GM15510 (cell line): Measurements from ENCODE around the gene OR6C6.

Experiments used
- POLR2A ChIP-seq: IDR thresholded peaks from 3 replicates; pipeline ENCODE4 v1.6.1; 2011; ENCODE audit warnings: borderline replicate concordance; ENCODE audit not compliant: insufficient read length; ENCODE audit errors: extremely low read depth

The OR6C6 gene

DNA sequence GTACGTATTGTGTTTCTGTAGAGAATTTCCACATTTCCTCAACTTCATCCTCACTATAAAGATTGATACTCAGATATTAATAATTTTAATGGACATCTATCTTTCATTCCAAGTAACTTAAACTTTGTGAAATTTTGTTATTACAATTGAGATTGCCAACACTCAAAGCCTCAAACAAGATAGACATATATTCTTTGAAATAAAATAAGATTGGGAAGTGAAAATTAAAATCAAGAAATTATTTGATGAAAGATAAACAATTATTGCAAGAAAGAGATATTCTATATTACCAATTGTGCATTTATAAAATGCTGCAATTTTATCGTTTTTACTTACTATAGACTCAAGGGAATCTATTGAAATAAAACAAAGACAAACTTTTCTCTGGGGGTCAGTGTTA lies at the start of gene OR6C6:
TSS of gene OR6C6 (minus strand) at position 101 of the 400 bp plus-strand sequence. CDS start 1,337 bp downstream, outside the sequence.
- no peak for TF ChIP-seq POLR2A

DNA sequence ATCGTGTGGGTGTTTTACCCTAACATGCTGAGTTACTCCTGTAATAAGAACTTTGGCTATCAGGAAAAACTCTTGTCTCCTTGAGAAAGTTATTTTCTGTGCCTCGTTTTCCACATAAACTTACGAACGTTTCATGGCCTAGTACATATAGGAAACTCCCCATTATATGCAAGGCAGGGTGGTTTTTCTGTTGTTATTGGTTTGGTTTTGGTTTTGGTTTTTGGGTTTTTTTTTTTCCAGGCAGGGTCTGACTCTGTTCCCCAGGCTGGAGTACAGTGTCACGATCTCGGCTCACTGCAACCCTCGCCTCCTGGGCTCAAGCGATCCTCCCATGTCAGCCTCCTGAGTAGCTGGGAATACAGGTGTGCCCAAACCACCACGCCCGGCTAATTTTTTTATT lies 39.6 kb upstream of the OR6C6 start:
- no peak for TF ChIP-seq POLR2A

DNA sequence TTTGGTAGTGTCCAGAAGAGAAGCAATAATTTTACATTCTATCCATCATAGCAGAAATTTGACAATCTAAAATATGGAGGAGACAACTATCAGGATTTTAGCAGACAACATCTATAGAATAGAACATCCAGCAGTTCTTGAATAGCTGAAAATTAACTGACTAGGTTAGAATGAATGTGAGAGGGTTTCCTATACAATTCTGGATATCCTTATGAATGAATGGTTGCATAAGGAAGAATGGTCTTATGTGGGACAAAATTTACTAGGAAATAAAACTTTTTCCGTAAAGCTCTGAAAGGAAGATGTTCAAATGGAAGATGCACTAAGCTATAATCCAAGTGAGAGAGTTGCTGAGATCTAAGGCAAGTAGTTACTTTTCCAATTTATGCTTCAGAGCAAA lies 34.1 kb upstream of the OR6C6 start, which contains the start of gene OR6C3:
TSS of gene OR6C3 (plus strand) at position 301 of the 400 bp plus-strand sequence. CDS start 955 bp downstream, outside the sequence.
- TF ChIP-seq POLR2A: no peak

DNA sequence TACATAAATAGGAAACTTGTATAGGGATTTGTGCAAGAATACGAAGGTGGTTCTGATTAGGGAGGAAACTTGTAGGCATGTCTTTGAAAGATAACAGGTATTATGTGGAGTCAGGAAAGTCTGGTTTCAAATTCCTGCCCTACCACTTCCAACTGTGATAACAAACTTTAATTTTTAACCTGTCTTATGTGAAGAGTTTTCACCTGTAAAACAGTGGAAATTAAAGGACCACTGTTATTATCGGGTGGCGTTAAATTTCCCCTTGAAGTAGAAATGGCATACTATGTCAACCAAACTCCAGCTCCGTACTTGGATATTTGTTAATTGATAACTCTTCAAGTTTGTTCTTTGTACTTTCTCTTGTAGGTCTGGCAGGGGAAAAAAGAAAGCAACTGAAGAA lies 23.8 kb upstream of the OR6C6 start:
- no peak for TF ChIP-seq POLR2A

DNA sequence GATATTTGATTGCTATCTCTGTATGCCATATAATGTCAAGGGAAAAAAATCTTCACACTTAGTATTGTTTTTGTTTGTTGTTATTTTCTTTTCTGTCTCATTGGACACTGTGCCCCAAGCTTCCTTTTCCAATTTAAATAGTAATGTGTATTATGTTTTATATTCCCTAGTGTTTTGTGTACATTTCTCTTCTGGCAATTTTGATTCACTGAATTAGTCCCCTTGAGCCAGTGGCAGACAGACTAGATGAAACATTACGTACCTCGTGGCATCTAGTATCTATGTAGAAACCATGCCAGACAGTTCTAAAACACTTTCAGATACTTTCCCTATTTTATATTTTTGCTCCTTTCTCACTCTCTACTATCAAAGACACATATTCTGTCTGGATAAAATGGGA lies 17.7 kb upstream of the OR6C6 start, which contains the start of gene OR6C1:
TSS of gene OR6C1 (plus strand) at position 301 of the 400 bp plus-strand sequence. CDS start 6,257 bp downstream, outside the sequence.
- TF ChIP-seq POLR2A: no peak

DNA sequence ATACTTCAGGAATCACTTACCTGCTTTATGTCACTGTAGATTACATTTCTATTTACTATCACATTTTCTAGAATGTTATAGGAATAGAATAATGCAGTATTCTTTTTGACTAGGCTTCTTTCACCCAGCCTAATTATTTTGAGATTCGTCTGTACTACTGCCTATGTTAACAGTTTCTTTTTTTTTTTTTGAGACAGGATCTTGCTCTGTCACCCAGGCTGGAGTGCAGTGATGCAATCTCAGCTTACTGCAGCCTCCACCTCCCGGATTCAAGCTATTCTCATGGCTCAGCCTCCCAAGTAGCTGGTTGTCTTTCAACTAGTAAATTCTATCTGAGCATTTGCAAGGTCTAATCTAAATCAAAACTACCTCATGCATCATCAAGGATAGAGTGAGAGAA lies 6.4 kb downstream of the OR6C6 start:
- TF ChIP-seq POLR2A: no peak

DNA sequence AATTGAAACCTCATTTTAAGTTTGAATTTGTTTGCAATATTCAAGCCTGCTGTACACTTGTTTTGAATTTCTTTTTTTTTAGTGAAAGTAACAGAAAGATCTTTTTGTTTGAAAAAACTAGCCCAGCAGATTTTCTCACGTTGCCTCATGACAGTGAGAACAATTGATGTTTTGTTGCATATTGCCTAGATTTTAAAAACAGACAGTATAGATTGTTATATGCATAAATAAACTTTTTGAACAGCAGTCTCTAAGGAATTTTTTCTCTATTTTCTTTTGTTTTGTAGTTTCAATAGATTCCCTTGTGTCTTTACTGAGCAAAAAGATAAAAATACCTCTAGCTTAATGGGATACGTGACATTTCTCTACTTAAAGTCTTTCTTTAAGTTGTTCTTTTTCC lies 15.4 kb downstream of the OR6C6 start:
- no peak for TF ChIP-seq POLR2A

DNA sequence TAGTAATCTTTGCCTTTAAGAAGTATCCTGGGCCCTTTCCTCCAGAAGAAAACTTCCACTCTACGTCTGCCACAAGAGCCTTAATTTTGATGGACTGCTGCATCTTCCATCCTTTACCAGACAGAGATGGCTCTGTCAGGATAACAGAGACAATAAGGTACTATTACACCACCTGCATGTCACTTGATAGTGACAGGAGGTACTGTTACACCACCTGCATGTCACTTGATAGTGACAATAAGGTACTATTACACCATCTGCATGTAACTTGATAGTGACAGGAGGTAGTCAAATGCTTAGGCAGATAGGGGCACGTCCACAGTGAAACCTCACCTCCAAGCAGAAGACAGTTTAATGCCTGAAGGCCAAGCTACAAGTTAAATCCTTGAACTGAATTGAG lies 38.1 kb downstream of the OR6C6 start:
- no peak for TF ChIP-seq POLR2A

DNA sequence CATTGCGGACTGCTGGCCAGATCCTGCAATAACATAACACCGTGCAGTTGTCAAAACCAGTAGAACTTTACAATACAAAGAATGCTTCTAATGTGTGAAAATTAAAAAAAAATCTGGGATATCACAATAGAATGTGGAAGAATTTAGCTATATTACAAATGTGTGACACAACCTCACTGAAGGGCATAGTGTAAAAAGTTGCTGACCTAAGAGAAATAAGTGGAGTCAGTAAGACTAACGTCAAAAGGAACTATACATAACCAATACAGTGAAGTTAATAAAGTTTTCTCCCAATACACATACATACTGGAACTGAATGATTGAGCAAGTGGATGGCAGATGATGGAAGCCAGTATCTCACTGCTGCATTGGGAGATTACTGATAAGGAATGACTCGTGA lies 39.5 kb downstream of the OR6C6 start:
- TF ChIP-seq POLR2A: no peak

DNA sequence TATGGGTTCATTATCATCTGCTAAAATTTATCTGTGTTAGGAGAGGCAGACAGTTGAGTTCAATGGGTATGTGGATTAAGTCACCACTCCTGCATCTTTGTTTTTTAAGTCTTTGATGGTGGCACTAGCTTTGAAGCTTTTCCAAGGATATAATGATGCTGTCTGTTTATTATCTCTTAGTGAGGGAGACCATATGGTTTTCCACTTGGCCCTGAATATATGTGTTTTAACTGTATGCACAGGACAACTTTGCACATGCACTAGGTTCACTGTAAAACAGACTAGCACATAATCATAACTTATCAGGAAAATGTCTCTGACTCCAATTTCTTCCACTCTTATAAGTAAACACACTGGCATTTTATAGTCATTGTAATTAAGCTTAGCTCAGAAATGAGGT lies 43.1 kb downstream of the OR6C6 start:
- no peak for TF ChIP-seq POLR2A

DNA sequence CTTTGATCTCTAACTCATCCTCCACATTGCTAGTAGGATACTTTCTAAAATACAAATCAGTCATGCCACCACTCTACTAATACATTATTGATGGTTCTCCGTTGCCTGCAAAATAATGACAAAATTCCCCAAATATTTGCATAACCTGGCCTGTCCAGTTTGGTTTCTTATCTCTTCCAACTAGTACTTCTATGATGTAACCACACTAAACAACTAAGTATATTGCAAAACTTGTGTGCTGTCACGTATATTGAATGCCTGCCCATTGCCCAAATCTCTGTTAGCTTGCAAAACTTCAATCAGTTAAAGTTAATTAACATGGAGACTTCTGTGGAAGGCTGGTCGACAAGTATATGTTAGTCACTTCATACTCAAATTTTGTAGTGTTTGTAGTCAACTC lies 45.4 kb downstream of the OR6C6 start:
- TF ChIP-seq POLR2A: no peak

DNA sequence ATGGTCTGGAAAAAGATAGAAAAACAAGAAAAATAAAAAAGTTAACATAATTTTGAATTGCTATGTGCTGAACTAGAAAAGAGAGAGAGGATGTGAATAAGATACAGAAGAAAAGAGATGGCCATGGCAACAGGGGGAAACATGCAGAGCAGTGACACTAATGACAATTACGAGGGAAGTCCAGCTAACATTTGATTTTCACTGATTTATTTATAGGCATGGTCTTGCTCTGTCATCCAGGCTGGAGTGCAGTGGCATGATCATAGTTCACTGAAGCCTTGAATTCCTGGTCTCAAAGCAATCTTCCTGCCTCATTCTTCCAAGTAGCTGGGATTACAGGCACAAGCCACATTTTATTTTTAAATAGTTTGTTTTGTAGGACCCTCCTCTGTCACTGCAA lies 50.2 kb downstream of the OR6C6 start:
- TF ChIP-seq POLR2A: no peak

DNA sequence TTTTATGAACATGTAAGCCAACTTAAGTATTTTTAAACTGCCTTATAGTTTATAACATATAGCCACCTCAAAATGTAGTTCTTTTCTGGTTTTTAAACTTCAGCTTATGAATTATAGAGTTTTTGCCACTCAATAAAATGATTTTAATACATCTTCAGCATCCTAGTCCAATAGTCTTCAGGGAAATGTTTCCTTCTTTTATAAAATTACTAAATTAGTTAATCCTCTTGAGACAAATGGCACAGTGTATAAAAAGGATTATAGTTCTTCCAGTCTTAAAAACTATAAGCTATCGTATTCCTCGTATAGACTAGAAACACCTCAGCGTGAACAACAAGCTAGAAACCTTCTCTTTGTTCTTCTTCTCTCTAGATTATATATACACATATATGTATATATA lies 52.1 kb downstream of the OR6C6 start, which contains the start of gene OR6C74:
TSS of gene OR6C74 (plus strand) at position 301 of the 400 bp plus-strand sequence. CDS start 2,679 bp downstream, outside the sequence.
- no peak for TF ChIP-seq POLR2A
